ENCODE data around the gene HMGN3.
A peak's percentile ranks its signal among the peaks of the same experiment; 100 is the strongest.
"Not testable (repeated sequence)": the region's sequence is repeated elsewhere in the genome, so short reads cannot be mapped to it uniquely, and the experiment has no call there.

Gene HMGN3

GRCh38 chr6:79234150-79235022, at the start of gene HMGN3:
Gene HMGN3, minus strand, starts transcription at chr6:79234682.
- peak; percentile 98 to 99 for DNase-seq

- no peak for DNase-seq
Observed at GRCh38 chr6:79280756-79281155, 46.3 kb upstream of the HMGN3 start.

GRCh38 chr6:79277109-79277508, 42.6 kb upstream of the HMGN3 start:
- no peak for DNase-seq

GRCh38 chr6:79269877-79270276, 35.4 kb upstream of the HMGN3 start:
- no peak for DNase-seq

- no peak for DNase-seq
Observed at GRCh38 chr6:79267128-79267527, 32.6 kb upstream of the HMGN3 start.

- no peak for DNase-seq
Observed at GRCh38 chr6:79266051-79266450, 31.6 kb upstream of the HMGN3 start.

GRCh38 chr6:79263359-79263758, 28.9 kb upstream of the HMGN3 start:
- DNase-seq, result no peak

- DNase-seq, result no peak
Observed at GRCh38 chr6:79261666-79262065, 27.2 kb upstream of the HMGN3 start.

GRCh38 chr6:79260772-79261171, 26.3 kb upstream of the HMGN3 start:
- no peak for DNase-seq

- no peak for DNase-seq
Observed at GRCh38 chr6:79257381-79258205, 23.1 kb upstream of the HMGN3 start.

- not testable (repeated sequence) for DNase-seq
Observed at GRCh38 chr6:79256770-79257169, 22.3 kb upstream of the HMGN3 start.

- not testable (repeated sequence) for DNase-seq
Observed at GRCh38 chr6:79255086-79255485, 20.6 kb upstream of the HMGN3 start.

GRCh38 chr6:79250559-79250958, 16.1 kb upstream of the HMGN3 start:
- no peak for DNase-seq

- peak; percentile 15 to 25 for DNase-seq
Observed at GRCh38 chr6:79250107-79250514, 15.6 kb upstream of the HMGN3 start.

- no peak for DNase-seq
Observed at GRCh38 chr6:79249136-79249535, 14.7 kb upstream of the HMGN3 start.

GRCh38 chr6:79246891-79247290, 12.4 kb upstream of the HMGN3 start:
- no peak for DNase-seq

- no peak for DNase-seq
Observed at GRCh38 chr6:79241228-79241627, 6.7 kb upstream of the HMGN3 start.

- DNase-seq, result no peak
Observed at GRCh38 chr6:79240509-79240908, 6.0 kb upstream of the HMGN3 start.

GRCh38 chr6:79239536-79240168, 5.2 kb upstream of the HMGN3 start:
- DNase-seq, result no peak

GRCh38 chr6:79238919-79239318, 4.4 kb upstream of the HMGN3 start:
- peak in 1 of 2 experiments; percentile 22 for DNase-seq

GRCh38 chr6:79236711-79237110, 2.2 kb upstream of the HMGN3 start:
- no peak for DNase-seq

GRCh38 chr6:79233611-79234149, 802 bp downstream of the HMGN3 start:
- DNase-seq, result peak; percentile 92 to 94

Measured in AML-193 (cell line).